Measurements from ENCODE around the gene LDLRAP1.
A peak's percentile ranks its signal among the peaks of the same experiment; 100 is the strongest.
"Not testable (repeated sequence)": the region's sequence is repeated elsewhere in the genome, so short reads cannot be mapped to it uniquely, and the experiment has no call there.

The LDLRAP1 gene

GRCh38 chr1:25579292-25580252 lies 36.2 kb downstream of the LDLRAP1 start:
- no peak for DNase-seq

- DNase-seq, result no peak
These were observed 37.5 kb downstream of the LDLRAP1 start for GRCh38 chr1:25580927-25581326.

GRCh38 chr1:25581764-25582163 lies 38.4 kb downstream of the LDLRAP1 start:
- no peak for DNase-seq

DNA sequence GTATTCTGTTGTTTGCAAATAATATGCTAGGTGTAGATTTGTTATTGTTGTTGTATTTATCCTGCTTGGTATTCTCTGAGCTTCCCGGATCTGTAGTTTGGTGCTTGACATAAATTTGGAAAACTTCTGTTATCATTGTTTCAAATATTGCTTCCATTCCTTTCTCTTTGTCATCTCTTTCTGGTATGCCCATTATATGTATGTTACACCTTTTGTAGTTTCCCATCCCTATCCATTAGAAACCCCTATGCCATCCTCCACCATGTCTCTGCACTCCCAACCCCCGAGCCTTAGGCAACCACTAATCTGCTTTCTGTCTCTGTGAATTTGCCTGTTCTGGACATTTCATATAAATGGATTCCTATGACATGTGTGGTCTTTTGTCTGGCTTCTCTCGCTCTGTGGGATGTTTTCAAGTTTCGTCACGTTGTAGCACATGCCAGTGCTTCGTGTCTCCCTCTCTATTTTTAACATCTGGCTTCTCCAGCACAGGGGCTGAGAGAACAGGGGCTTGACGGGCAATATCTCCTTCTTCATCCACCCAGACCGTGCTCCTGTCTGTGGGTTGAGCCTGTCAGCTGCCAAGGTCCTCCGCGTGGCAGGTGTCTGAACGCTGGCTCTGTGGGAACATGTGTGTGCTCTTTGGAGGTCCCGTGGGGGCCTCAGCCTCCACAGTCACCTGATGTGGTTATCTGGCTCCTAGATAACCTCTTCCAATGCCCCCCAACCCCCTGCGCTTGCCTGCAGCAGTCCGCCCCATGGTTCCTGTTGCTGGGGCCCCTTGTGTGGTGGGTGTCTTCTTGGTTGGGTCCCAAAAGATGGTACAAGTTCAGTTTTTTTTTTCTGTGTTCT lies 40.3 kb downstream of the LDLRAP1 start:
- no peak for DNase-seq

DNA sequence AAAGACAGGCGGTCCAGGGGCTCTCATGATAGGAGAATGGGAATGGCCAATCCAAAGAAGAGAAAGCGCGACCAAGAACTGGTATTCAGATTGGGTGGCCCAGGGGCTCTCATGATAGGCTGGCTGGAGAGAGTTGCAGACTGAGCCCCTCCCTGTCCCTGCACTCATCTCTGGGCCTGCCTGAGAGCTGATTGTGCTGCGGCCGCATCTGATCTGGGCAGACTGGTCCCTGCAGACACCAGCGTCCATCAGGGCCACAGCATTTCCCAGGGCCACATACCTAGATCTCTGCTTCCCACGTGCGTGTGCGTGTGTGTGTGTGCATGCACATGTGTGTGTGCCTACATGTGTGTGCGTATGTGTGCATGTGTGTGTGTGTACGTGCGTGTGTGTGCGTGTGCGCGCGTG lies 42.8 kb downstream of the LDLRAP1 start:
- DNase-seq, result no peak

GRCh38 chr1:25587290-25587689 lies 43.9 kb downstream of the LDLRAP1 start:
- no peak for DNase-seq

- not testable (repeated sequence) for DNase-seq
These were observed 44.8 kb downstream of the LDLRAP1 start for GRCh38 chr1:25588224-25588623.

GRCh38 chr1:25588786-25589185 lies 45.4 kb downstream of the LDLRAP1 start:
- DNase-seq, result not testable (repeated sequence)

- DNase-seq, result no peak
These were observed 46.9 kb downstream of the LDLRAP1 start for GRCh38 chr1:25590096-25590824.

DNA sequence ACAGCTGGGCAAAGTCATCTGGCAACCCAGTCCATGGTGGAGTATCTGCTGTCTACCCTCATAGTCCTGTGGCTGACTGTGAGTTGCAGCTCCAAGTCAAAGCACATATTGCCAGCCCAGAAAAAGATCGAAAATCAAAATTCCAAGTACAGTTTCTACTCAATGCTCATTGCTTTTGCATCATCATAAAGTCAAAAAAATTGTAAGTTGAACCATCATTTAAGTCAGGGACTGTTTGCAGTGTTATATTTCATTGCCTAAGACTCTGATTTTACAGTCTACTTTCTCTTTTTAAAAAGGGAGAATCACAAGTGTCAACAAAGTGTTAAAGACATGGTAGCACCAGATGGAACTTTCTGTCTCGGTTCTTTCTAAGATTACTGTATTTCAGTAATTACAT lies 50.5 kb downstream of the LDLRAP1 start:
- DNase-seq, result no peak

DNA sequence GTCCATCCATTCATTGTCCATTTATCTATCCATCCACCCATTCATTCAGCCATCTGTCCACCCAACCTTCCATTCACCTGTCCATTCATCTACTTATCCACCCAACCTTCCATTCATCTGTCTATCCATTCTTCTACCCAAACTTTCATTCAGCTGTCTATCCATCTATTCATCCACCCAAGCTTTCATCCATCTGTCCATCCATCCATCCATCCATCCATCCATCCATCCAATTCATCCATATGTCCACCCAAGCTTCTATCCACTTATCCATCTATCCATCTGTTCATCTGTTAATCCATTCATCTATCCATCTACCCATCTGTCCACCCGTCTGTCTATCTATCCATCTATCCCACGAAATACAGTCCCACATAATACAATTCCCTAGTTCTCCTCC lies 51.6 kb downstream of the LDLRAP1 start:
- no peak for DNase-seq

GRCh38 chr1:25596641-25597040 lies 53.2 kb downstream of the LDLRAP1 start:
- DNase-seq, result not testable (repeated sequence)

DNA sequence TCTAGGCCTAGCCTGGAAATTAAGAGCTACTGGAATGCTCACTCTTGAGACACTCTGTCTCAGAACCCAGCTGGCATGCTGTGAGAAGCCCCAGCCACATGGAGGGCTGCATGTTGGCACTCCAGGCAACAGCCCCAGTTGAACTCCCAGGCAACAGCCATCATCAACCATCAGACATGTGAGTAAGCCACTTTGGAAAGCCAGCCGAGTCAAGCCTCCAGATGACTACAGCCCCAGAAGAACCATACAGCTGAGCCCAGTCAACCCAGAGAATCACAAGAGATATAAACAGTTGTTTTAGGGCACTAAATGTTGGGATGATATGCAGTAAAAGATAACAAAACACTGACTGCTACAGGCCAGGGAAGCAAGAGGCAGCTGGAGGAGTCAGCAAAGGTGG lies 55.5 kb downstream of the LDLRAP1 start:
- no peak for DNase-seq

DNA sequence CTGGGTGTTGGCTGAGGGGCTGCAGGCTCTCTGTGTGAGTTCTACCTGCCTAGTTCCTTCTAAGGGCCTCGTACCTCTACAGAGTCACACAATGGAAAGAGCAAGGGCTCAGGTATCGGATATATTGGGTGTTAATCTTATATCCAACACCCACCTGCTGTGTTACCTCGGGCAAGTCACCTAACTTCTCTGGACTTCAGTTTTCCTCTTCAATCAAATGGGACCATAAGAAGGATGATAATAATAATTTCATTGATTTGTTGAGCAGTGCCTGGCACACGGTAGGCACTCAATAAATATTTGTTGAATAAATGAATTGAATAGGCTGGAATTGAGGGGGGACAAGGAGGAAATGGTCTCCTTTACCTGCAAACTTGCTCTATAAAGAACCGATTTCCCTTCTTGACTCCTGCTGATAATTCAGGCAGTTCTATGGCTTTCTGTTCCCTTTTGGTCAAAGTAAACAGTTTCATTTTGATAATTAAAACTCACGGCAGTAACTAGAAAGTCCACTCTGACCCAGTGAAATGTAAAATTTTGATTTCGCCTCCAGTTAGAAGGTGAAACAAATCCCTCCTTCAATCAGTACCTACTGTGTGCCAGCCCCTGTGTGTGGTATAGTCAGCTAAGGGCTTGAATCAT lies 56.7 kb downstream of the LDLRAP1 start:
- no peak for DNase-seq

GRCh38 chr1:25600971-25601699 lies 57.7 kb downstream of the LDLRAP1 start:
- DNase-seq, result not testable (repeated sequence)

DNA sequence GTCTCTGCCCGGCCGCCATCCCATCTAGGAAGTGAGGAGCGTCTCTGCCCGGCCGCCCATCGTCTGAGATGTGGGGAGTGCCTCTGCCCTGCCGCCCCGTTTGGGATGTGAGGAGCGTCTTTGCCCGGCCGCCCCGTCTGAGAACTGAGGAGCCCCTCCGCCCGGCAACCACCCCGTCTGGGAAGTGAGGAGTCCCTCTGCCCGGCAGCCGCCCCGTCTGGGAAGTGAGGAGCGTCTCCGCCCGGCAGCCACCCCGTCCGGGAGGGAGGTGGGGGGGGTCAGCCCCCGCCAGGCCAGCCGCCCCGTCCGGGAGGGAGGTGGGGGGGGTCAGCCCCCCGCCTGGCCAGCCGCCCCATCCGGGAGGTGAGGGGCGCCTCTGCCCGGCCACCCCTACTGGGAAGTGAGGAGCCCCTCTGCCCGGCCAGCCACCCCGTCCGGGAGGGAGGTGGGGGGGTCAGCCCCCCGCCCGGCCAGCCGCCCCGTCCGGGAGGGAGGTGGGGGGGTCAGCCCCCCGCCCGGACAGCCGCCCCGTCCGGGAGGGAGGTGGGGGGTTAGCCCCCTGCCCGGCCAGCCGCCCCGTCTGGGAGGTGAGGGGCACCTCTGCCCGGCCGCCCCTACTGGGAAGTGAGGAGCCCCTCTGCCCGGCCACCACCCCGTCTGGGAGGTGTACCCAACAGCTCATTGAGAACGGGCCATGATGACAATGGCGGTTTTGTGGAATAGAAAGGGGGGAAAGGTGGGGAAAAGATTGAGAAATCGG lies 60.6 kb downstream of the LDLRAP1 start:
- DNase-seq, result not testable (repeated sequence)

- DNase-seq, result no peak
These were observed 63.7 kb downstream of the LDLRAP1 start for GRCh38 chr1:25607123-25607522.

- peak; percentile 93 for DNase-seq
These were observed 65.2 kb downstream of the LDLRAP1 start for GRCh38 chr1:25608488-25609178.

- DNase-seq, result no peak
These were observed 66.5 kb downstream of the LDLRAP1 start for GRCh38 chr1:25609921-25610320.
